GM12878 (cell line): Measurements from ENCODE around the gene HEPACAM.

Experiments
- CHD1 ChIP-seq: IDR thresholded peaks from 2 replicates; pipeline ENCODE4 v1.6.1; 2012; ENCODE audit warnings: low read depth, low read length, improper control_type of control experiment
- CTCF ChIP-seq, 3 experiments: IDR thresholded peaks in 2 of 3; conservative IDR thresholded peaks in 1 of 3; 2 replicates each; pipeline ENCODE4 v1.5.1; 2011; ENCODE audit warnings: low read depth in 3 of 3, low read length in 3 of 3, mild to moderate bottlenecking in 3 of 3, control low read depth in 2 of 3, moderate library complexity in 2 of 3, inconsistent platforms in 1 of 3, mixed read lengths in 1 of 3; ENCODE audit not compliant: control insufficient read depth in 2 of 3, insufficient read depth in 1 of 3; ENCODE audit errors: extremely low read depth in 1 of 3
- EZH2 ChIP-seq: IDR thresholded peaks from 2 replicates; pipeline ENCODE4 v1.6.1; 2012; ENCODE audit warnings: low read depth, mild to moderate bottlenecking, control low read depth, inconsistent platforms, low read length, borderline replicate concordance; ENCODE audit not compliant: control insufficient read depth
- GATAD2B ChIP-seq: fragments of 450-650 bp; conservative IDR thresholded peaks from 2 replicates; pipeline ENCODE4 v1.6.1; 2017; ENCODE audit warnings: low read depth, mild to moderate bottlenecking, moderate library complexity
- POLR2AphosphoS2 ChIP-seq: IDR thresholded peaks from 2 replicates; pipeline ENCODE4 v1.6.1; 2011; ENCODE audit warnings: low read depth, mild to moderate bottlenecking, low read length, improper control_type of control experiment, moderate library complexity
- STAT1 ChIP-seq: fragments of 450-650 bp; conservative IDR thresholded peaks from 2 replicates; pipeline ENCODE4 v1.6.1; 2014; ENCODE audit warnings: antibody characterized with exemption, mild to moderate bottlenecking
- ZNF274 ChIP-seq: IDR thresholded peaks from one replicate; pipeline ENCODE4 v1.8.0; 2011; ENCODE audit not compliant: insufficient read length, insufficient read depth

GRCh38 chr11:124951341-124951740 is 15.5 kb upstream of the HEPACAM start:
- no peak for TF ChIP-seq STAT1
- TF ChIP-seq CTCF (IDR thresholded peaks at IDR 0.05 in 2 of 3, conservative IDR thresholded peaks at IDR 0.05 in 1 of 3; ENCODE audit: control insufficient read depth in 2 of 3, extremely low read depth in 1 of 3, insufficient read depth in 1 of 3, low read depth in 3 of 3, low read length in 3 of 3), result no peak
- no peak for TF ChIP-seq POLR2AphosphoS2
- no peak for TF ChIP-seq EZH2
- TF ChIP-seq GATAD2B, result no peak
- TF ChIP-seq ZNF274, result no peak
- no peak for TF ChIP-seq CHD1
